ENCODE results near the gene GNA12.

DNA sequence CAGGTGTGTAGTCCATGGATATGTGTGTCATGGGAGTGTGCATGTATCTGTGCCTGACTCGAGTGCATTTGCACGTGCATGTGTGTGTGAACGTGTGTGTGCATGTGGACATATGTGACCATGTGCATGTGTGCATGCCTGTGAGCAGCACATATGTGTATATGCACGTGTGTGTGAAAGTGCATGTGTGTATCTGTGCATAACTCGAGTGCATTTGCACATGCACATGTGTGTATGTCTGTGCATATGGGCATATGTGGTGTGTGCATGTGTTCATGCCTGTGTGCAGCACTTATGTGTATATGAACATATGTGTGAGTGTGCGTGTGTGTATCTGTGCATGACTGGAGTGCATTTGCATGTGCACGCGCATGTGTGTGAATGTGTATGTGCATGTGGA lies 35.2 kb upstream of the GNA12 start:
- no peak for TF ChIP-seq RAD21 (IDR thresholded peaks at IDR 0.05; ENCODE audit: low read length)
- no peak for TF ChIP-seq POLR2A (IDR thresholded peaks at IDR 0.05; ENCODE audit: low read depth, low read length)
- TF ChIP-seq, protein P1, sequence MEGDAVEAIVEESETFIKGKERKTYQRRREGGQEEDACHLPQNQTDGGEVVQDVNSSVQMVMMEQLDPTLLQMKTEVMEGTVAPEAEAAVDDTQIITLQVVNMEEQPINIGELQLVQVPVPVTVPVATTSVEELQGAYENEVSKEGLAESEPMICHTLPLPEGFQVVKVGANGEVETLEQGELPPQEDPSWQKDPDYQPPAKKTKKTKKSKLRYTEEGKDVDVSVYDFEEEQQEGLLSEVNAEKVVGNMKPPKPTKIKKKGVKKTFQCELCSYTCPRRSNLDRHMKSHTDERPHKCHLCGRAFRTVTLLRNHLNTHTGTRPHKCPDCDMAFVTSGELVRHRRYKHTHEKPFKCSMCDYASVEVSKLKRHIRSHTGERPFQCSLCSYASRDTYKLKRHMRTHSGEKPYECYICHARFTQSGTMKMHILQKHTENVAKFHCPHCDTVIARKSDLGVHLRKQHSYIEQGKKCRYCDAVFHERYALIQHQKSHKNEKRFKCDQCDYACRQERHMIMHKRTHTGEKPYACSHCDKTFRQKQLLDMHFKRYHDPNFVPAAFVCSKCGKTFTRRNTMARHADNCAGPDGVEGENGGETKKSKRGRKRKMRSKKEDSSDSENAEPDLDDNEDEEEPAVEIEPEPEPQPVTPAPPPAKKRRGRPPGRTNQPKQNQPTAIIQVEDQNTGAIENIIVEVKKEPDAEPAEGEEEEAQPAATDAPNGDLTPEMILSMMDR (conservative IDR thresholded peaks at IDR 0.05; ENCODE audit: low read depth, low read length) = no peak
- no peak for TF ChIP-seq RCOR1 (IDR thresholded peaks at IDR 0.05; ENCODE audit: insufficient replicate concordance, low read length)
- TF ChIP-seq RFX5 (IDR thresholded peaks at IDR 0.05; ENCODE audit: low read depth, low read length) = no peak
- TF ChIP-seq MAFK (IDR thresholded peaks at IDR 0.05; ENCODE audit: low read depth, low read length) = no peak
- TF ChIP-seq, protein P2, sequence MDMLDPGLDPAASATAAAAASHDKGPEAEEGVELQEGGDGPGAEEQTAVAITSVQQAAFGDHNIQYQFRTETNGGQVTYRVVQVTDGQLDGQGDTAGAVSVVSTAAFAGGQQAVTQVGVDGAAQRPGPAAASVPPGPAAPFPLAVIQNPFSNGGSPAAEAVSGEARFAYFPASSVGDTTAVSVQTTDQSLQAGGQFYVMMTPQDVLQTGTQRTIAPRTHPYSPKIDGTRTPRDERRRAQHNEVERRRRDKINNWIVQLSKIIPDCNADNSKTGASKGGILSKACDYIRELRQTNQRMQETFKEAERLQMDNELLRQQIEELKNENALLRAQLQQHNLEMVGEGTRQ (IDR thresholded peaks at IDR 0.05; ENCODE audit: low read depth, low read length) = no peak
- TF ChIP-seq, protein P3, sequence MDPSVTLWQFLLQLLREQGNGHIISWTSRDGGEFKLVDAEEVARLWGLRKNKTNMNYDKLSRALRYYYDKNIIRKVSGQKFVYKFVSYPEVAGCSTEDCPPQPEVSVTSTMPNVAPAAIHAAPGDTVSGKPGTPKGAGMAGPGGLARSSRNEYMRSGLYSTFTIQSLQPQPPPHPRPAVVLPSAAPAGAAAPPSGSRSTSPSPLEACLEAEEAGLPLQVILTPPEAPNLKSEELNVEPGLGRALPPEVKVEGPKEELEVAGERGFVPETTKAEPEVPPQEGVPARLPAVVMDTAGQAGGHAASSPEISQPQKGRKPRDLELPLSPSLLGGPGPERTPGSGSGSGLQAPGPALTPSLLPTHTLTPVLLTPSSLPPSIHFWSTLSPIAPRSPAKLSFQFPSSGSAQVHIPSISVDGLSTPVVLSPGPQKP (IDR thresholded peaks at IDR 0.05; ENCODE audit: borderline replicate concordance, low read depth, low read length) = no peak
- TF ChIP-seq MXI1 (IDR thresholded peaks at IDR 0.05; ENCODE audit: borderline replicate concordance, low read depth, low read length) = no peak
- no peak for TF ChIP-seq CHD1 (IDR thresholded peaks at IDR 0.05; ENCODE audit: low read depth, low read length)
- TF ChIP-seq BHLHE40 (IDR thresholded peaks at IDR 0.05; ENCODE audit: low read depth, low read length) = no peak
- TF ChIP-seq CEBPB (IDR thresholded peaks at IDR 0.05; ENCODE audit: low read depth, low read length) = no peak

All from IMR-90 (cell line).